HEK293 (cell line): ENCODE measurements around the gene SLC35B1.
A peak's percentile ranks its signal among the peaks of the same experiment; 100 is the strongest.

Experiments used
- CTCF ChIA-PET: fragments of 350-600 bp; formaldehyde crosslinking; extraction: SDS; loops from one replicate; lab custom pipeline; 2021; ENCODE audit warnings: antibody characterized with exemption; lab: Yijun Ruan, JAX
- POLR2A ChIA-PET: fragments of 300-600 bp; formaldehyde crosslinking; extraction: SDS; loops from one replicate; lab custom pipeline; 2020; ENCODE audit warnings: antibody characterized with exemption, inconsistent platforms; lab: Yijun Ruan, JAX
- H3K27ac ChIP-seq: fragments of 200-500 bp; sonication (Bioruptor generic); 2 replicates; pipeline ENCODE4 v1.5.1; 2014; ENCODE audit warnings: low read depth, low read length, control low read depth, inconsistent platforms; ENCODE audit errors: extremely low read depth
- H3K36me3 ChIP-seq, 2 experiments: fragments of 200-500 bp in 1 of 2; sonication (Bioruptor generic) in 1 of 2; 1 replicate in 1 of 2; 2 replicates in 1 of 2; pipeline ENCODE4 v1.5.1; 2014 to 2017; ENCODE audit warnings: inconsistent platforms in 2 of 2, low read length in 2 of 2; ENCODE audit not compliant: control insufficient read depth in 2 of 2, insufficient read depth in 1 of 2
- H3K4me1 ChIP-seq: fragments of 200-500 bp; sonication (Bioruptor generic); 2 replicates; pipeline ENCODE4 v1.5.1; 2014; ENCODE audit warnings: mild to moderate bottlenecking, low read length, inconsistent platforms; ENCODE audit not compliant: control insufficient read depth, insufficient read depth
- H3K4me3 ChIP-seq: 2 replicates; pipeline ENCODE4 v1.5.1; 2011; ENCODE audit warnings: low read depth, mild to moderate bottlenecking, control low read depth, low read length, moderate library complexity
- H3K9me3 ChIP-seq: fragments of 200-500 bp; sonication (Bioruptor generic); 2 replicates; pipeline ENCODE4 v1.5.1; 2014; ENCODE audit warnings: low read depth, low read length, inconsistent platforms; ENCODE audit not compliant: control insufficient read depth, insufficient read depth
- CTCF ChIP-seq: fragments of 450-650 bp; formaldehyde crosslinking; IDR thresholded peaks from 2 replicates; pipeline ENCODE4 v1.5.1; 2016; ENCODE audit warnings: missing biosample characterization, missing genetic modification characterization
- ELK4 ChIP-seq: IDR thresholded peaks from 2 replicates; pipeline ENCODE4 v1.6.1; 2011; ENCODE audit warnings: mild to moderate bottlenecking, low read depth, low read length, borderline replicate concordance
- KLF1 ChIP-seq: fragments of 450-650 bp; formaldehyde crosslinking; IDR thresholded peaks from 2 replicates; pipeline ENCODE4 v1.5.1; 2016; ENCODE audit warnings: missing biosample characterization, missing genetic modification characterization
- PRDM1 ChIP-seq: fragments of 450-650 bp; formaldehyde crosslinking; IDR thresholded peaks from 2 replicates; pipeline ENCODE4; 2016; ENCODE audit warnings: missing biosample characterization, missing genetic modification characterization
- YY1 ChIP-seq: fragments of 450-650 bp; formaldehyde crosslinking; IDR thresholded peaks from 2 replicates; pipeline ENCODE4 v1.5.1; 2018; ENCODE audit warnings: missing biosample characterization, missing genetic modification characterization
- ZNF16 ChIP-seq: fragments of 450-650 bp; formaldehyde crosslinking; IDR thresholded peaks from 2 replicates; pipeline ENCODE4 v1.5.1; 2016; ENCODE audit warnings: low read depth, missing biosample characterization, missing genetic modification characterization
- ZNF18 ChIP-seq: fragments of 450-650 bp; formaldehyde crosslinking; IDR thresholded peaks from 2 replicates; pipeline ENCODE4 v1.5.1; 2016; ENCODE audit warnings: missing biosample characterization, missing genetic modification characterization
- ZNF335 ChIP-seq: fragments of 450-650 bp; formaldehyde crosslinking; conservative IDR thresholded peaks from 2 replicates; pipeline ENCODE4 v1.5.1; 2016; ENCODE audit warnings: missing biosample characterization, missing genetic modification characterization
- ZNF404 ChIP-seq: fragments of 450-650 bp; formaldehyde crosslinking; IDR thresholded peaks from 2 replicates; pipeline ENCODE4 v1.5.1; 2017; ENCODE audit warnings: missing biosample characterization, missing genetic modification characterization
- ZNF561 ChIP-seq: fragments of 450-650 bp; IDR thresholded peaks from 2 replicates; pipeline ENCODE4 v1.5.1; 2018; ENCODE audit warnings: missing biosample characterization, missing genetic modification characterization, borderline replicate concordance
- ZNF596 ChIP-seq: fragments of 450-650 bp; IDR thresholded peaks from 2 replicates; pipeline ENCODE4 v1.5.0; 2018; ENCODE audit warnings: missing biosample characterization, mild to moderate bottlenecking, missing genetic modification characterization, moderate library complexity
- ZNF629 ChIP-seq: fragments of 450-650 bp; formaldehyde crosslinking; IDR thresholded peaks from 2 replicates; pipeline ENCODE4 v1.5.1; 2017; ENCODE audit warnings: missing biosample characterization, missing genetic modification characterization
- ZNF654 ChIP-seq: fragments of 450-650 bp; formaldehyde crosslinking; IDR thresholded peaks from 2 replicates; pipeline ENCODE4 v1.5.1; 2016; ENCODE audit warnings: low read depth, missing biosample characterization, missing genetic modification characterization

Gene SLC35B1

GRCh38 chr17:49703557-49704277 lies 4.0 kb downstream of the SLC35B1 start:
- CTCF ChIA-PET, result interaction anchor here (1.2 to 27.1 kb wide), 7 partner anchors 8 to 293 kb away, joined by 4 to 486 read pairs (median 42); partner anchors contain the start of genes DLX3 and NXPH3
- POLR2A ChIA-PET, result interaction anchor here (0.7 to 1.7 kb wide), 2 partner anchors 15 to 60 kb away, joined by 3 to 4 read pairs; partner anchors contain the start of gene FAM117A

GRCh38 chr17:49700960-49701359 lies 6.8 kb downstream of the SLC35B1 start:
- Histone ChIP-seq H3K4me1 (no peaks in the 10 kb centered on the region), H3K36me3 (peaks cover 26 to 69% of the 10 kb centered on the region in 2 experiments), H3K9me3 (no peaks in the 10 kb centered on the region), H3K4me3 (no peak overlapping the region), H3K27ac (no peak overlapping the region)
- no peak for TF ChIP-seq ZNF18
- TF ChIP-seq KLF1 (tag by site-specific recombination), result peak; percentile 54; the same call in 1 of the 2 replicates
- no peak for TF ChIP-seq ELK4
- no peak for TF ChIP-seq ZNF16
- no peak for TF ChIP-seq ZNF596
- TF ChIP-seq ZNF629, result no peak
- TF ChIP-seq YY1 (tag by site-specific recombination), result no peak
- CTCF ChIA-PET, result interaction anchor here (1.9 to 27.1 kb wide), 4 partner anchors 125 to 296 kb away, joined by 5 to 486 read pairs (median 64); partner anchors contain the start of gene NXPH3
- POLR2A ChIA-PET, result interaction anchor here (0.7 to 0.8 kb wide), 2 partner anchors 63 to 297 kb away, joined by 3 to 4 read pairs; partner anchors contain the start of gene FAM117A

More at GRCh38 chr17:49703557-49704277, 4.0 kb downstream of the SLC35B1 start:
- H3K4me3 ChIP-seq, result no peak overlapping the region
- no peaks in the 10 kb centered on the region for H3K4me1 ChIP-seq
- peaks cover 26 to 71% of the 10 kb centered on the region in 2 experiments for H3K36me3 ChIP-seq
- TF ChIP-seq ZNF335 (tag by site-specific recombination) (0 out of 2 replicates have a peak, but pooled peaks have one; percentile 27), ZNF654 (tag by site-specific recombination) (peak; percentile 35), ZNF561 (tag by site-specific recombination) (peak; percentile 40; the same call in 1 of the 2 replicates), ZNF404 (tag by site-specific recombination) (no peak), CTCF (tag by site-specific recombination) (peak; percentile 71)
- H3K9me3 ChIP-seq, result no peaks in the 10 kb centered on the region
- no peak overlapping the region for H3K27ac ChIP-seq

- Histone ChIP-seq H3K4me3 (no peak overlapping the region), H3K27ac (no peak overlapping the region), H3K36me3 (peaks cover 26 to 60% of the 10 kb centered on the region in 2 experiments)
- POLR2A ChIA-PET, result interaction anchor here (0.9 to 2.5 kb wide), 2 partner anchors 8 to 132 kb away, joined by 3 to 7 read pairs; partner anchors contain the start of gene SLC35B1
- CTCF ChIA-PET, result interaction anchor here (0.6 to 27.1 kb wide), 9 partner anchors 11 to 299 kb away, joined by 3 to 486 read pairs (median 5); partner anchors contain the start of gene NXPH3
- TF ChIP-seq PRDM1 (tag by site-specific recombination), result 0 out of 2 replicates have a peak, but pooled peaks have one; percentile 36
- TF ChIP-seq ZNF561 (tag by site-specific recombination), result no peak
- TF ChIP-seq, all 188 proteins: peak for 1
- no peaks in the 10 kb centered on the region for H3K4me1 ChIP-seq
- H3K9me3 ChIP-seq, result no peaks in the 10 kb centered on the region
Observed at GRCh38 chr17:49699966-49700575, 7.7 kb downstream of the SLC35B1 start.
